Coronary artery (tissue), 2 donors: ENCODE data around the gene HOXC12.

Experiments
- DNase-seq: peaks from one replicate; pipeline ENCODE4 v3.0.0-alpha.2; 2017; ENCODE audit warnings: low spot score
- H3K27ac ChIP-seq, 2 donors: fragments of 200-600 bp; sonication (generic); one replicate each; pipeline ENCODE4 v1.5.1; 2016 to 2019
- H3K4me3 ChIP-seq: fragments of 200-600 bp; sonication (generic); 2 replicates; pipeline ENCODE4 v1.5.1; 2016; ENCODE audit warnings: mild to moderate bottlenecking, moderate library complexity
- TF ChIP-seq, protein P1 (sequence below): fragments of 200-600 bp; sonication (generic); IDR thresholded peaks from one replicate; pipeline ENCODE4 v1.5.1; 2019; ENCODE audit warnings: antibody characterized with exemption

HOXC12 gene

DNA sequence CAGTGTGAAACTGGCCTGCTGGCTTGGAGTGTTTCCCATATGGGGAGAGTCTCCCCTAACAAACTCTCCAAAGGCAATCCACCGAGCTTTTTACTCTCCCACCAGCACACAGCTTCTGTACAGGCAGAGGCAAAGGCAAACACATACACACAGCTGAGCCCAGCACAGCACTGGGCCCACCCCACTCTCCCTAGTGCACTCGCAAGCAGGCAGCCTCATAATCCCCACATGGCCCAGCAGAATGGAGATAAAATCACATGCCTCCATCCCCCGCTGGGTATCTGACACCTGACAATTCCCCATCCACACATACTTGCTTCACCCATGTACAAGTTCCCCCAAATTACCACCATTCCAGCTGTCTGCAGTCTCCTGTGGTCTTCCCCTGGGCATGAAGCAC, 3.4 kb downstream of the HOXC12 start:
- Histone ChIP-seq H3K4me3 (no peak overlapping the region), H3K27ac (no peak overlapping the region)
- TF ChIP-seq, protein P1, sequence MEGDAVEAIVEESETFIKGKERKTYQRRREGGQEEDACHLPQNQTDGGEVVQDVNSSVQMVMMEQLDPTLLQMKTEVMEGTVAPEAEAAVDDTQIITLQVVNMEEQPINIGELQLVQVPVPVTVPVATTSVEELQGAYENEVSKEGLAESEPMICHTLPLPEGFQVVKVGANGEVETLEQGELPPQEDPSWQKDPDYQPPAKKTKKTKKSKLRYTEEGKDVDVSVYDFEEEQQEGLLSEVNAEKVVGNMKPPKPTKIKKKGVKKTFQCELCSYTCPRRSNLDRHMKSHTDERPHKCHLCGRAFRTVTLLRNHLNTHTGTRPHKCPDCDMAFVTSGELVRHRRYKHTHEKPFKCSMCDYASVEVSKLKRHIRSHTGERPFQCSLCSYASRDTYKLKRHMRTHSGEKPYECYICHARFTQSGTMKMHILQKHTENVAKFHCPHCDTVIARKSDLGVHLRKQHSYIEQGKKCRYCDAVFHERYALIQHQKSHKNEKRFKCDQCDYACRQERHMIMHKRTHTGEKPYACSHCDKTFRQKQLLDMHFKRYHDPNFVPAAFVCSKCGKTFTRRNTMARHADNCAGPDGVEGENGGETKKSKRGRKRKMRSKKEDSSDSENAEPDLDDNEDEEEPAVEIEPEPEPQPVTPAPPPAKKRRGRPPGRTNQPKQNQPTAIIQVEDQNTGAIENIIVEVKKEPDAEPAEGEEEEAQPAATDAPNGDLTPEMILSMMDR: no peak
- no peak for DNase-seq

DNA sequence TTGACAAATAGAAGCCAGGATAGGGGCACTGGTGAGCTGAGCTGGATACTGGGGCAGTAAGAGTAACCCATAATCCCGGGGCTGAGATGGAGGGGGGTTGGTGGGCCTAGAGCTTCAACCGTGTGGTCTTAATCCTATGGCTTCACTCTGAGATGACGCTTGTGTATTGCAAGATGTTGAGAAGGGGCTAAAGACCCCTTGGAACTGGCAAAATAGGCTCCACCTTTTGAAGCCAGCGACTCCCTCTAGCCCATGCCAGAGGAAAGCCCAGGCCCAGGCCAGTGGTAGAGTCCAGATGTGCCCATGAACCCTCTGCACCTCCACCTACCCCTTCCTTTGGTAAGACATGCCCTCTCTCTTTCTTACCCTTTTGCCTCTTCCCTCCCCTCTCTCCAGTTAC, 4.6 kb downstream of the HOXC12 start:
- no peak for DNase-seq

DNA sequence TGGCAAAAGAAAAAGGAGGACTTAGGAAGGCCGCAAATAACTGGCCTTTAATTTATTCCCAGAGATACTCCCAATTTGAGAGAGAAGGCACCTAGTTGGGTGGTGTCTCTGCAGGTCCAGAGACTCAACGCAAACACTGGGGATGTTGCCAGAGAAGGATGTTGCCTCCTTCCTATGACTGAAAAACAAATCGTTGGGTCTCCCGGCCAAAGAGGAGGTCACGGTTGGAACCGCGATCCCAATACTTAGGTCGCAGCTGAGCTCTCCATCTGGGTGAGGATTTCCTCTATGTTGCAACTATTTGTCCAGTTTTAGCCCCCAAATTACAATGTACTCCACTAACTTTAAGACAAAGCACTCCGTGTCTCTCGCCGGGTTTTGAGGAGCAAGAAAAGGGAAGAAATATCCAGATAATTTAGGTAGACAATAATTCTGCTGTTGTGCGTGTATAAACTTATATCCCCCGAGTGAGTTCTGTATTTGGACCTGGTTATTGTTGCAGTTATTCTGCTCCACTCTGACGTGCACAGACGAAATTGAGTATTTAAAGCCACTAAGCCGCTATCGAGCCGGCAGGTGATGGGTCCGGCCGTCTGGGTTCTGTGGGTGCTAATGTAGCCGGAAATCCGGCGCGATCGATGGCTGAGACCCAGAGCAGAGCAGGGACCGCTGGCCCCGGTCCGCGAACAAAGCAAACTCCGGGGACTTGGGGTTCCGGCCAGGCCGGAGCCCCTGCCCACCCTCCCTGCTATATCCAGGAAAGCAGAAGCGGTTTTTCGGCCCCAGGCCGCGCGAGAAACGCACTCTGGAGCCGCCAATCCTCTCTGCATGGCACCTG, 5.7 kb downstream of the HOXC12 start:
- DNase-seq: no peak
- TF ChIP-seq, protein P1: no peak
- H3K27ac ChIP-seq: no peak overlapping the region
- peak overlapping the region; percentile 12 for H3K4me3 ChIP-seq

More for the DNA sequence above, 4.6 kb downstream of the HOXC12 start:
- Histone ChIP-seq H3K27ac (no peak overlapping the region), H3K4me3 (no peak overlapping the region)
- TF ChIP-seq, protein P1: no peak

DNA sequence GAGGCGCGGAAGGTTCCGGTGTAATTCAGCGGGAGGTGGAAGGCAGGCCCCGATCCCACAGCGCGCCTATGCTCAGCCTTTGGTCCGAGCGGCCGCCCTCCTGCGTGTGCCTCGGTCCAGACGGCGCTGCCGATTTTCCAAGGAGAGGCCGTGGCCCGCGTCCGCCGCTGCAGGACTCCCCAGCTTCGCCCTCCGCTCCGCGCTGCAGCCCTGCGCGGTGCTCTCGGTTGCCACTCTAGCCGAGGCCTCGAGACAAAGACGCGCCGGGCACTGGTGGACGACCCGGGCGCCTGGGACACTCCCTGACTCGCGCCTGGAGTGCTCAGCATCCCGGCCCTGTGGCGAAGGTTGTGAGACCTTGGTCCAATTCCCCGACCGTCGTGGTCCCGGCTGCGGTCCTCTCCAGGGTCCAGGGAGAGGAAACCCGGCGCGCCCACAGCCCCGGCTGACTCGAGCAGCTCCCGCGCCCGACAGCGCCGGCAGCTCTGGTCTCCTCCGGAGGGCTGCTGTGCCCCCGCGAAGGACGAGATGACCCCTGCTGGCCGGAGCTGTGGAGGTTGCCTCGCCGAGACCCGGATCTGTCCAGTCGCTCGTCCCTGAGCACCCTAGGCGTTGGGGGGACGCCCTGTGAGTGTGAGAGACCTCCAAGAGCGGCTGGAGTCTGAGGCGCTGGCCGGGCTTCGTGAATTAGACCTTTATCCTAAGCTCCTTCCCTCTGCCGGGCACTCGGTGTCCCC, 6.5 kb downstream of the HOXC12 start:
- no peak overlapping the region for H3K27ac ChIP-seq

DNA sequence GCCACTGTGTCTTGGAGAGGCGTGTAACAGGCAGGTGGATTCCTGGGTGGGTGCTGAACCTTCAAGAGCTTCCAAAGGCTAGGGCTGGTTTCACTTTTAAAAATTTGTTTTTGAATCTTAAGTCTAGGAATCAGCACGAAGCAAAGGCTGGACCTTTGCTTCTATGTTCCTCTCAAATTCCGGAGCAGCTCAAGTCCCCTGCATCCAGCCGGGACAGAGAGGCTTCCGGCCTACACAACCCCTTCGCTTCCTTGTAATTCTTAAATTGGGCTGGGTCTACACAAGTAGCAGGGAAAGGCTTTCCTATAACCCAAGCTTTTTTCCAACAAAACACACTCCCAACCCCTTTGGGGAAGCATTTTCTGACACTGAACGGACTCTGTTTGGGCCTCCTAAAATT, 8.3 kb downstream of the HOXC12 start:
- DNase-seq: no peak
- Histone ChIP-seq H3K27ac (no peak overlapping the region), H3K4me3 (no peak overlapping the region)
- TF ChIP-seq, protein P1: no peak

More for the DNA sequence above, 6.5 kb downstream of the HOXC12 start:
- no peak for DNase-seq
- H3K4me3 ChIP-seq: peak overlapping the region; percentile 12
- TF ChIP-seq, protein P1: no peak

DNA sequence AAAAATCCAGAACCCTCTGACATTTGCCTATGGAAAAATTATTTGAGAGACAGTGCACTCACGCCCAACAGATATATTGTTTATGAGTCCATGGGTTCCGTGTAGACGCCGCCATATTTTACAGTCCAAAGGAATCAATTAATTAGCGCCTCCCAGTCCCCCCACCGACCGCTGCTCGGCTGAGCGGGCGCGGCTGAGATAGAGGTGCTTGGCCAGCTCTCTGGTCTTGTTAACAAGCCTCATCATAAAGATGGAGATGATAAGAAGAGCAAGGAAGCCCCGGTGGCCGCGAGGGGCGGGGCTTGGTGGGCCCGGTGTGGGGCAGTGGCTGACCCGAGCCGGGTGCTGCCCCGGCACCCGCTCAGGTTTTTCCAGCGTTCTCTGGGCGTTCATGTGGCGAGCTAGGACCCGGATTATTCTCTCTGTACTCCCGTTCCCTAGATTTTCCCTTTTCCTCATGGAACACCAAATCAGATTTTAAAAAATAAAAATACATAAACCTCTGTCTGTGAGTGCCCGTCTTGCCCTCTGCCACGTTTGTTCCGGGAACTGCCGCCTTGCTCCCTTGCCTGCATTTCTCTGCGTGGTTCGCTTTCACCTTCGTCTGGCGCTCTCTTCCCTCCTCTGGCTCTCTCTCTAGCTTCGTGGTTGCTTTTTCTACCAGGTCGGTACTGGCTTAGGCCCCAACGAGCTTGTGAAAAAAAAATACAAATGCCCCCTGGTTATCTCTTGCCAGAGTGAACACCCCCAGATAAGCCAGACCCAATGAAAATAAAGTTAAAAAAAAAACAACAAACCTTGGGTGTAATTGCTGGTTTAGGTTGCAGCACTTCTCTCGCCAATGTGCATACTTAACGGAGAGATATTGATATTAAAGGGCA, 9.0 kb downstream of the HOXC12 start:
- H3K4me3 ChIP-seq: no peak overlapping the region
- TF ChIP-seq, protein P1: no peak
- no peak overlapping the region for H3K27ac ChIP-seq
- DNase-seq: no peak
